Heart right ventricle (tissue), 16 donors: ENCODE data around the gene DUS2. TPM values are rescaled to one million over a fixed set of nuclear protein-coding genes. Genes with fewer than 3 reads are reported as not detected.

Experiments used
- ATAC-seq, 8 donors: fragments of 200-7000 bp; cut with Tn5 transposase; one replicate each; pipeline ENCODE4 v1.9.1; 2020; ENCODE audit warnings: mild to moderate bottlenecking in 8 of 8, moderate library complexity in 8 of 8, moderate number of reproducible peaks in 1 of 8
- DNase-seq, 2 donors: peaks; one replicate each; pipeline ENCODE4 v3.0.0-alpha.2; 2020
- H3K27ac ChIP-seq, 10 donors: fragments of 200-600 bp; sonication (generic) in 2 of 10; one replicate each; pipeline versions ENCODE4 v1.5.0 to v1.8.0; 2020 to 2022; ENCODE audit warnings: mild to moderate bottlenecking in 3 of 10
- H3K27me3 ChIP-seq, 7 donors: fragments of 200-600 bp; one replicate each; pipeline ENCODE4 v1.8.0; 2021 to 2022; ENCODE audit warnings: mild to moderate bottlenecking in 2 of 7
- H3K36me3 ChIP-seq, 9 donors: fragments of 200-600 bp; sonication (generic) in 1 of 9; one replicate each; pipeline versions ENCODE4 v1.5.0 to v1.8.0; 2020 to 2022; ENCODE audit warnings: mild to moderate bottlenecking in 2 of 9
- H3K4me1 ChIP-seq, 9 donors: fragments of 200-600 bp; sonication (generic) in 1 of 9; one replicate each; pipeline versions ENCODE4 v1.5.0 to v1.8.0; 2020 to 2022; ENCODE audit warnings: mild to moderate bottlenecking in 4 of 9
- H3K4me3 ChIP-seq, 10 donors: fragments of 200-600 bp; sonication (generic) in 2 of 10; one replicate each; pipeline versions ENCODE4 v1.5.0 to v1.8.0; 2020 to 2022; ENCODE audit warnings: mild to moderate bottlenecking in 7 of 10, moderate library complexity in 2 of 10
- H3K9me3 ChIP-seq, 11 donors: fragments of 200-600 bp in 10 of 11; sonication (generic) in 2 of 11; one replicate each; pipeline versions ENCODE4 v1.5.0 to v1.8.0; 2013 to 2022; ENCODE audit warnings: mild to moderate bottlenecking in 2 of 11, control low read depth in 1 of 11, moderate library complexity in 1 of 11
- WGBS, 2 donors: extraction: QIAGEN DNeasy Blood & Tissue Kit; methylation state at CpG; one replicate each; pipeline ENCODE4 v1.1.7; 2013; ENCODE audit warnings: inconsistent platforms in 1 of 2; 5-methylcytosine and 5-hydroxymethylcytosine counted together
- intact Hi-C, 10 donors: fragments of 100-400 bp; cut with DNase I; formaldehyde crosslinking; loops; one replicate each; pipeline versions ENCODE4 v1.11.1 to v1.14.2; 2022
- polyA plus RNA-seq, 2 donors: library from polyadenylated mRNA; stranded (reverse); fragments of 200-250 nt; gene quantifications; one replicate each; pipeline ENCODE4 v1.2.3, GENCODE V29; 2013
- total RNA-seq, 10 donors: library from RNA; stranded (reverse); fragmentation: NEBNext Ultra II Directional in 3 of 10; extraction: Animal tissue kit (Norgen Biotek cat#: 25700) in 3 of 10; gene quantifications; one replicate each; pipeline versions ENCODE4 v1.2.1 to v1.2.4, GENCODE V29; 2021 to 2023
- TF ChIP-seq, protein P1 (sequence below), 9 donors: fragments of 200-600 bp; sonication (generic) in 2 of 9; IDR thresholded peaks; one replicate each; pipeline versions ENCODE4 v1.5.0 to v1.8.0; 2021 to 2022; ENCODE audit warnings: antibody characterized with exemption in 9 of 9, mild to moderate bottlenecking in 5 of 9, moderate library complexity in 1 of 9
- donor health status: Arrhythmogenic right ventricular cardiomyopathy.
- donor health status: ischemic (EF 13 %, LVEDD 7.1; RV severe dilation, severe dysfunction).
- donor health status: healthy with polysubstance abuse.
- donor health status: DM: no; HTN: yes; CAD: no.
- donor health status: DM: no; HTN: no; CAD: no.
- donor health status: ischemic (EF 25% LVEDD 6.9; RV normal size, moderate dysfunction).
- donor health status: ischemic (EF 25% LVEDD 5.7; RV mildly dilated, moderate dysfunction).
- donor health status: healthy.
- donor health status: DM: yes; HTN: yes; CAD: no.
- donor health status: Ischemic cardiomyopathy.
- donor health status: ischemic (EF 35%, LVEDD 5.7; RV mildly dilated, moderate dysfunction).
- donor health status: nonischemic (EF 11% LVEDD 7.7; RV severe dilation, severe dysfunction).
- donor health status: DM: yes; HTN: yes; CAD: no.
- donor health status: PGD.
- donor health status: ischemic (EF 29% LVEDD 5.4; RV normal size, mild dysfunction).
- donor health status: nonischemic (EF 23%, LVEDD 6.1; RV moderate dilation, normal function).

The DUS2 gene
- total and polyA plus RNA-seq, 12 donors: 4.2 to 13.1 (median 7.2) TPM

- peaks cover 0 to 23% (median 0%) of the 10 kb centered on the region in 9 donors for H3K36me3 ChIP-seq
- TF ChIP-seq, protein P1, sequence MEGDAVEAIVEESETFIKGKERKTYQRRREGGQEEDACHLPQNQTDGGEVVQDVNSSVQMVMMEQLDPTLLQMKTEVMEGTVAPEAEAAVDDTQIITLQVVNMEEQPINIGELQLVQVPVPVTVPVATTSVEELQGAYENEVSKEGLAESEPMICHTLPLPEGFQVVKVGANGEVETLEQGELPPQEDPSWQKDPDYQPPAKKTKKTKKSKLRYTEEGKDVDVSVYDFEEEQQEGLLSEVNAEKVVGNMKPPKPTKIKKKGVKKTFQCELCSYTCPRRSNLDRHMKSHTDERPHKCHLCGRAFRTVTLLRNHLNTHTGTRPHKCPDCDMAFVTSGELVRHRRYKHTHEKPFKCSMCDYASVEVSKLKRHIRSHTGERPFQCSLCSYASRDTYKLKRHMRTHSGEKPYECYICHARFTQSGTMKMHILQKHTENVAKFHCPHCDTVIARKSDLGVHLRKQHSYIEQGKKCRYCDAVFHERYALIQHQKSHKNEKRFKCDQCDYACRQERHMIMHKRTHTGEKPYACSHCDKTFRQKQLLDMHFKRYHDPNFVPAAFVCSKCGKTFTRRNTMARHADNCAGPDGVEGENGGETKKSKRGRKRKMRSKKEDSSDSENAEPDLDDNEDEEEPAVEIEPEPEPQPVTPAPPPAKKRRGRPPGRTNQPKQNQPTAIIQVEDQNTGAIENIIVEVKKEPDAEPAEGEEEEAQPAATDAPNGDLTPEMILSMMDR (IDR thresholded peaks at IDR 0.05): no peak
- peaks cover 0 to 9% (median 0%) of the 10 kb centered on the region in 11 donors for H3K9me3 ChIP-seq
- H3K4me3 ChIP-seq: no peak overlapping the region
- WGBS, 2 donors: 54 to 55% methylated on average over 6 of the region's 6 CpGs
- ATAC-seq (peak in 7 of 8 donors; percentile 12 to 65 (median 47)), DNase-seq (no peak)
- H3K27ac ChIP-seq: peak overlapping the region in 6 of 10 donors; percentile 5 to 67 (median 36)
- intact Hi-C loops: no loop called here
- H3K4me1 ChIP-seq: peaks cover 0 to 45% (median 21%) of the 10 kb centered on the region in 9 donors
- H3K27me3 ChIP-seq: no peaks in the 10 kb centered on the region
Observed at GRCh38 chr16:68128577-68129305, 105.7 kb downstream of the DUS2 start.

Other genes with a start within 250 kb of the DUS2 start
- 10 to 100 TPM; 11.1 to 21.6 (median 15.6) TPM for gene RANBP10, start 216.7 kb upstream of the DUS2 start, total RNA-seq
- 1 to 10 TPM; 6.4 to 8.9 TPM for gene RANBP10, start 216.7 kb upstream of the DUS2 start, polyA plus RNA-seq
- 1 to 10 TPM in 1 of 10 donors, under 1 TPM in 9; 0.15 to 1.1 (median 0.48) TPM for gene TSNAXIP1, start 216.4 kb upstream of the DUS2 start, total RNA-seq
- gene TSNAXIP1, start 216.4 kb upstream of the DUS2 start, polyA plus RNA-seq: 1 to 10 TPM in 1 of 2 donors, under 1 TPM in 1; 0.74 to 1.2 TPM
- gene THAP11, start 181.0 kb upstream of the DUS2 start, total RNA-seq: 10 to 100 TPM; 20.6 to 41.3 (median 26.9) TPM
- gene THAP11, start 181.0 kb upstream of the DUS2 start, polyA plus RNA-seq: 10 to 100 TPM in 1 of 2 donors, 1 to 10 TPM in 1; 6.0 to 23.5 TPM
- 100 to 1,000 TPM in 1 of 10 donors, 10 to 100 TPM in 9; 73.9 to 105 (median 80.5) TPM for gene NUTF2, start 176.4 kb upstream of the DUS2 start, total RNA-seq
- 100 to 1,000 TPM; 186 to 214 TPM for gene NUTF2, start 176.4 kb upstream of the DUS2 start, polyA plus RNA-seq
- gene CENPT, start 175.6 kb upstream of the DUS2 start, total RNA-seq: 10 to 100 TPM; 16.1 to 27.1 (median 19.1) TPM
- gene CENPT, start 175.6 kb upstream of the DUS2 start, polyA plus RNA-seq: 10 to 100 TPM; 31.1 to 63.3 TPM
- 10 to 100 TPM; 25.8 to 41.6 (median 31.3) TPM for gene EDC4, start 150.2 kb upstream of the DUS2 start, total RNA-seq
- 10 to 100 TPM; 30.2 to 46.8 TPM for gene EDC4, start 150.2 kb upstream of the DUS2 start, polyA plus RNA-seq
- 1 to 10 TPM in 6 of 10 donors, not detected in 4; 1.1 to 2.7 (median 1.5) TPM for gene NRN1L, start 138.4 kb upstream of the DUS2 start, total RNA-seq
- gene NRN1L, start 138.4 kb upstream of the DUS2 start, polyA plus RNA-seq: 1 to 10 TPM; 1.8 to 4.0 TPM
- 10 to 100 TPM; 16.0 to 24.5 (median 20.5) TPM for gene PSKH1, start 130.0 kb upstream of the DUS2 start, total RNA-seq
- 10 to 100 TPM; 15.7 to 22.9 TPM for gene PSKH1, start 130.0 kb upstream of the DUS2 start, polyA plus RNA-seq
- 1 to 10 TPM in 2 of 10 donors, under 1 TPM in 8; 0.39 to 1.6 (median 0.84) TPM for gene CTRL, start 91.4 kb upstream of the DUS2 start, total RNA-seq
- 1 to 10 TPM in 1 of 2 donors, under 1 TPM in 1; 0.74 to 2.0 TPM for gene CTRL, start 91.4 kb upstream of the DUS2 start, polyA plus RNA-seq
- gene PSMB10, start 86.4 kb upstream of the DUS2 start, total RNA-seq: 100 to 1,000 TPM in 1 of 10 donors, 10 to 100 TPM in 9; 48.9 to 164 (median 62.8) TPM
- 100 to 1,000 TPM in 1 of 2 donors, 10 to 100 TPM in 1; 87.4 to 170 TPM for gene PSMB10, start 86.4 kb upstream of the DUS2 start, polyA plus RNA-seq
- gene LCAT, start 79.2 kb upstream of the DUS2 start, total RNA-seq: 10 to 100 TPM; 14.4 to 24.6 (median 20.6) TPM
- gene LCAT, start 79.2 kb upstream of the DUS2 start, polyA plus RNA-seq: 10 to 100 TPM; 18.1 to 96.5 TPM
- 100 to 1,000 TPM in 1 of 10 donors, 10 to 100 TPM in 9; 70.9 to 107 (median 86.6) TPM for gene SLC12A4, start 54.6 kb upstream of the DUS2 start, total RNA-seq
- gene SLC12A4, start 54.6 kb upstream of the DUS2 start, polyA plus RNA-seq: 100 to 1,000 TPM in 1 of 2 donors, 10 to 100 TPM in 1; 70.1 to 116 TPM
- under 1 TPM in 1 of 10 donors, not detected in 9; 0.34 TPM for gene DPEP3, start 42.8 kb upstream of the DUS2 start, total RNA-seq
- gene DPEP3, start 42.8 kb upstream of the DUS2 start, polyA plus RNA-seq: under 1 TPM in 1 of 2 donors, not detected in 1; 0.01 TPM
- gene DPEP2, start 23.8 kb upstream of the DUS2 start, total RNA-seq: 1 to 10 TPM in 9 of 10 donors, not detected in 1; 1.2 to 6.2 (median 1.7) TPM
- gene DPEP2, start 23.8 kb upstream of the DUS2 start, polyA plus RNA-seq: 1 to 10 TPM; 1.0 to 1.5 TPM
- gene DPEP2NB, start 7.4 kb upstream of the DUS2 start, total RNA-seq: not detected
- gene DPEP2NB, start 7.4 kb upstream of the DUS2 start, polyA plus RNA-seq: not detected
- gene DDX28, start 52 bp upstream of the DUS2 start, total RNA-seq: 10 to 100 TPM in 4 of 10 donors, 1 to 10 TPM in 6; 8.4 to 13.1 (median 9.7) TPM
- 1 to 10 TPM; 5.3 to 9.6 TPM for gene DDX28, start 52 bp upstream of the DUS2 start, polyA plus RNA-seq
- 10 to 100 TPM; 19.8 to 32.9 (median 25.1) TPM for gene NFATC3, start 62.1 kb downstream of the DUS2 start, total RNA-seq
- 1 to 10 TPM; 6.3 to 9.2 TPM for gene NFATC3, start 62.1 kb downstream of the DUS2 start, polyA plus RNA-seq
- 1 to 10 TPM in 1 of 10 donors, under 1 TPM in 9; 0.07 to 1.0 (median 0.44) TPM for gene ESRP2, start 212.8 kb downstream of the DUS2 start, total RNA-seq
- under 1 TPM; 0.25 to 0.66 TPM for gene ESRP2, start 212.8 kb downstream of the DUS2 start, polyA plus RNA-seq
- gene PLA2G15, start 222.1 kb downstream of the DUS2 start, total RNA-seq: 10 to 100 TPM; 31.0 to 62.1 (median 44.0) TPM
- 10 to 100 TPM; 33.1 to 33.7 TPM for gene PLA2G15, start 222.1 kb downstream of the DUS2 start, polyA plus RNA-seq
- gene SLC7A6, start 241.2 kb downstream of the DUS2 start, total RNA-seq: 10 to 100 TPM; 28.4 to 59.2 (median 42.4) TPM
- gene SLC7A6, start 241.2 kb downstream of the DUS2 start, polyA plus RNA-seq: 10 to 100 TPM; 22.6 to 85.6 TPM